CD4-positive, alpha-beta T cell treated with Interleukin-17A for 1 hour (primary cell): Measurements from ENCODE around the gene GNGT1.

ENCODE experiments used
- DNase-seq: peaks from one replicate; pipeline ENCODE4 v3.0.0-alpha.2; 2020

The GNGT1 gene

GRCh38 chr7:93906267-93906666 is at the start of gene GNGT1:
TSS of gene GNGT1 (plus strand) at chr7:93906567. CDS start at chr7:93906747, 180 bp downstream.
- DNase-seq: no peak

- DNase-seq: no peak
Observed at GRCh38 chr7:93858857-93859256, 47.5 kb upstream of the GNGT1 start.

- no peak for DNase-seq
Observed at GRCh38 chr7:93860261-93860660, 46.1 kb upstream of the GNGT1 start.

- no peak for DNase-seq
Observed at GRCh38 chr7:93861325-93861949, 44.9 kb upstream of the GNGT1 start.

- DNase-seq: no peak
Observed at GRCh38 chr7:93862651-93863050, 43.7 kb upstream of the GNGT1 start.

GRCh38 chr7:93866886-93867285 is 39.5 kb upstream of the GNGT1 start:
- no peak for DNase-seq

GRCh38 chr7:93873998-93874574 is 32.3 kb upstream of the GNGT1 start:
- DNase-seq: no peak

- DNase-seq: no peak
Observed at GRCh38 chr7:93877742-93878141, 28.6 kb upstream of the GNGT1 start.

GRCh38 chr7:93879356-93879755 is 27.0 kb upstream of the GNGT1 start:
- DNase-seq: no peak

- no peak for DNase-seq
Observed at GRCh38 chr7:93882468-93882867, 23.9 kb upstream of the GNGT1 start.

GRCh38 chr7:93883078-93883916 is 23.1 kb upstream of the GNGT1 start:
- DNase-seq: no peak

- DNase-seq: no peak
Observed at GRCh38 chr7:93883917-93884345, 22.4 kb upstream of the GNGT1 start.

- no peak for DNase-seq
Observed at GRCh38 chr7:93884541-93884940, 21.8 kb upstream of the GNGT1 start.

- DNase-seq: no peak
Observed at GRCh38 chr7:93889261-93889660, 17.1 kb upstream of the GNGT1 start.

GRCh38 chr7:93890041-93890463 is 16.3 kb upstream of the GNGT1 start:
- no peak for DNase-seq

- DNase-seq: no peak
Observed at GRCh38 chr7:93890464-93891068, 15.8 kb upstream of the GNGT1 start, which contains the start of gene TFPI2. TSS of gene TFPI2 (minus strand) at chr7:93890753. CDS start at chr7:93890678, 75 bp downstream.

- no peak for DNase-seq
Observed at GRCh38 chr7:93894426-93894825, 11.9 kb upstream of the GNGT1 start.

- DNase-seq: no peak
Observed at GRCh38 chr7:93894966-93895640, 11.3 kb upstream of the GNGT1 start.

- no peak for DNase-seq
Observed at GRCh38 chr7:93895859-93896600, 10.3 kb upstream of the GNGT1 start.

- DNase-seq: no peak
Observed at GRCh38 chr7:93897680-93898079, 8.7 kb upstream of the GNGT1 start.

GRCh38 chr7:93902777-93903423 is 3.5 kb upstream of the GNGT1 start:
- no peak for DNase-seq
